HUDEP-2 (cell line): Measurements from ENCODE around the gene DLX4.

Experiments used
- DNase-seq, 76 experiments: peaks; one replicate each; lab custom pipeline; 2025; ENCODE audit not compliant: unreplicated experiment in 76 of 76; lab: John Stamatoyannopoulos, UW

DLX4 gene

GRCh38 chr17:49997773-49998703, 29.0 kb downstream of the DLX4 start:
- peak in 73 of 76 experiments; percentile 9 to 89 (median 69) for DNase-seq

- DNase-seq: no peak
Measured at GRCh38 chr17:49998836-49999511, 30.0 kb downstream of the DLX4 start.

GRCh38 chr17:50003911-50004310, 34.9 kb downstream of the DLX4 start:
- DNase-seq: no peak

GRCh38 chr17:50009282-50009681, 40.3 kb downstream of the DLX4 start:
- no peak for DNase-seq

GRCh38 chr17:50013079-50013478, 44.1 kb downstream of the DLX4 start:
- no peak for DNase-seq

- DNase-seq: no peak
Measured at GRCh38 chr17:50014471-50015088, 45.6 kb downstream of the DLX4 start.

- DNase-seq: no peak
Measured at GRCh38 chr17:50015146-50015545, 46.2 kb downstream of the DLX4 start.

- DNase-seq: no peak
Measured at GRCh38 chr17:50018909-50019308, 49.9 kb downstream of the DLX4 start.

GRCh38 chr17:50020841-50021599, 52.0 kb downstream of the DLX4 start:
- no peak for DNase-seq

GRCh38 chr17:50021681-50022370, 52.8 kb downstream of the DLX4 start:
- DNase-seq: no peak

- DNase-seq: no peak
Measured at GRCh38 chr17:50022463-50023130, 53.6 kb downstream of the DLX4 start.

- DNase-seq: no peak
Measured at GRCh38 chr17:50023520-50023919, 54.5 kb downstream of the DLX4 start.
